ENCODE data around the gene CD101.

Gene CD101

GRCh38 chr1:117059678-117060440, 58.3 kb downstream of the CD101 start, which contains the start of gene TTF2:
TSS of gene TTF2 (plus strand) at chr1:117060326. CDS start at chr1:117060347, 21 bp downstream.
- peak; percentile 99 for DNase-seq

- DNase-seq, result no peak
Measured at GRCh38 chr1:117060441-117061317, 59.1 kb downstream of the CD101 start.

DNA sequence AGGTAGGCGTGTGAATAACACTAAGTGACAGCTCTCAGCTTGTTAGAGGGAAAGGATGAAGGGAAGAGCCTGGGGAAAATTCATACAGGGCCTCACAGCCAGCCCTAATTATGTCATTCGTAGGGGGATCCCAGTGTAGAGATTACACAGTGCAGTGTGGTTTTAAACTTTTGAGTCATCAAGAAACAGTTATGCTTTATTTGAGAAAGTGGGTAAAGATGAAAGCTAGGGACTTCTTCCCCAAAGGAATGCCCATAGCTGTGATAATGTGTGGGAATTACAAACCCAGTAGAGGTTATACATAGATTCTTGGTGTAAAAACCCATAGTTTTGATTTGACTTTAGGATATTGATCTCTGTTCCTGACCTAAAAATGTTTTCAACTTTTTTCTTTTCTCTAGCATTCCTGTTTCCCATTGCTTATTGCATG, 60.4 kb downstream of the CD101 start:
- DNase-seq, result no peak

DNA sequence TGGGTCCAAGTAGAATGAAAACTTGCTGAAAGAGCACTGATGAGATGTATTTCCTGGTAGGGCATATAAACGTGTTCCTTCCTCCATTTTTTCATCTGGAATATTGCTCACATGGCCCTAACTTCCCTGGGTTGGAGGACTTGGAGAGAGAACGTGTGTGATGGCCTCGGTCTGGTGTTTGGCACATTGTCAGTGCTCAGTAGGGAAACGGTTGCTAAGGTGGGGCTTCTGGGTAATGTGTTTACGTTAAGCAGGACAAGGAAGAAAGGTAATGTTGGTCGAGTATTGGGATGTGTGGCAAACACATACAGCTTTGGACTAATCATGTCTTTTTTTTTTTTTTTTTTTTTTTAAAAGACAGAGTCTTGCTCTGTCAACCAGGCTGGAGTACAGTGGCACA, 64.8 kb downstream of the CD101 start:
- DNase-seq, result no peak

DNA sequence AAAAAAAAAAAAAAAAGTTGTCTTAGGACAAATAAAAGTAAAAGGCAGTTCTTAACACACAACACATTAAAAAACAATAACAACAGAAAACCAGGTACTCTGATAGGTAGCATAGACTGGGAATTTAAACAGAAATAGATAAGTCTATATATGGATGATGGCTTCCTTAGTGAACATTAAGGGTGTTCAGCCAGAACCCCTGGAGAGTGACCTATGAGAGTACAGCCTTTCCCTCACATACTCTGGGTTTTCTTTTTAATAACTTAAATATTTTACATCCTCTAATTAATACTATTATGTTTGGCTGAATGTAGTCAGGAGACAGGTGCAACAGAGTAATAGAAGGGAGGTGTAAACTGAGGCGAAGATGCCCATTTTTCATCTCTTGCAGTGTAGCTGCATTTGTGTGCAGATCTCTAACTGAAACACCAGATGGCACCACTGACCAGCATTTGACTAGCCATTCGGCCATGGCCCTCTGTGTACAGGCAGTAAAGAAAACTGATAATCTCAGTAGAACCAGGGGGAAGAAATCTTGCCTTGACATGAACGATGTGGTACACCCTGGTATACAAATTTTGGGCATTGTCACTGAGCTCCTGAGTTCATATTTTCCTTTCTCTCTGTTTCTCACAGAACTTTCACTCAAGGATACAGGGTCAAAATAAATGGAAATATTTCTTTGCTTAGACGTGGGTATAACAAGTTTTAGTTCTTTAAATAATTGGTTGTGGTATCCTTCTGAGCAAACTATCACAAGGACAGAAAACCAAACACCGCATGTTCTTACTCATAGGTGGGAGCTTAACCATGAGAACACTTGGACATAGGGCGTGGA, 66.2 kb downstream of the CD101 start:
- DNase-seq, result peak; percentile 32

DNA sequence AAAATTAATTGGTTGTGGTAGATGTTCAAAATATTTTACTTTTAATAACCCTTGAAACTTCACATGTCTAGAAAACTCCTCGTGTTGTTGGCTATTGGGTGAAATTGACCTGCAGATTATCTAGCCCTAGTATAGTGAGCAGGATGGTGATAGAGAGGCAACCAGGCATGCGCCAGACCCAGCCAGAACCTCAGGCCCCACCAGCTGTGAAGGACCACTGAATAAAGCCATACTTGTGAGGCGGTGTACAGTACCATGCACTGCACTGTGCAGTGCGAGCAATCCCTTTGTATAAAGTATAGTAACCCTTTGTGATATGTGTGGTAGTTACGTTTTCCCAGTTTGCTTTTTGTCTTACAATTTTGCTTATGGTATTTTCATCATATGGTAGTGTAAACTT, 67.0 kb downstream of the CD101 start:
- DNase-seq, result no peak

DNA sequence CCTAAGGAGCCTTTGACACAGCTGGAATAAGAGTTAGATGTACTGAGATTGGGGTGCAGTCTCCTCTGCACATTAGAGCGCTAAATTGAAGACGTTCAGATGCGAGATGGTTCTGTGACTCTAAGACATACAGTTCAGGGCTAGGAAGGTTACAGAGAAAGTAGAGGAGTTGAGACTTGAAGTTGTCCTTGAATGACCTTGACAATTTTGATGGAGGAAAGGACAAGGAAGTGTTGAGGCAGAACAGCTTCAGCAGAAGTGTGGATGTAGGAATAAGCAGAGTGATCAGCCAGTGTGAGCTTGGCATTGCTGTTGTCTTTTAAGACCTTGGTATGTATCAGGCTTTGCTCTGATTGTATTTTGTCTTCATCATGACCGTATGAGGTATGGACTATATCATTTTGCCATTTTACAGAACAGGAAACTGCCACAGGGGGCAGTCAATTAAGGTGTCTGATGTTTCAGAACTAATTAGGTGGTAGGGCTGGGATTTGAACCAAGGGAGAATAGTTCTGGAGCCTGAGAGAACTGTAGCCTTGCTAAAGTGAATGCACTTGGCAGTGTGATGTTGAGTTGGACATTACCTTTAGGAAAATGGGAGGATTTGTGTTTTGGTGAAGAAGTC, 67.8 kb downstream of the CD101 start:
- DNase-seq, result no peak

GRCh38 chr1:117070124-117070523, 68.6 kb downstream of the CD101 start:
- DNase-seq, result no peak

- DNase-seq, result no peak
Measured at GRCh38 chr1:117076648-117077047, 75.1 kb downstream of the CD101 start.

GRCh38 chr1:117077267-117077666, 75.7 kb downstream of the CD101 start:
- DNase-seq, result no peak

DNA sequence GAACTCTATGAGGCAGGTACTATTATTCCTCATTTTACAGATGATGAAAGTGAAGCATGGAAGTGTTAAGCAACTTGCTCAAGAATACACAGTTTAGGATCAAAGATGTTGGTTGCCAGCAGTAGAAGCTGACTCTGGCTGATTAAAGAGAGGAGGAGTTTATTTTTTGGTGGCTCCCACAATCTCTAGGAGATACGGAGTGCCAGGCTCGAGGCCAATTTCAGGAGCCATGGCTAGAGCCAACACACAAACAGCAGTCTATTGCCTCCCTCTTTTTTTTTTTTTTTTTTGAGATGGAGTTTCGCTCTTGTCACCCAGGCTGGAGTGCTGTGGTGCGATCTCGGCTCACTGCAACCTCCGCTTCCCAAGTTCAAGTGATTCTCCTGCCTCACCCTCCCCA, 78.2 kb downstream of the CD101 start:
- DNase-seq, result no peak

DNA sequence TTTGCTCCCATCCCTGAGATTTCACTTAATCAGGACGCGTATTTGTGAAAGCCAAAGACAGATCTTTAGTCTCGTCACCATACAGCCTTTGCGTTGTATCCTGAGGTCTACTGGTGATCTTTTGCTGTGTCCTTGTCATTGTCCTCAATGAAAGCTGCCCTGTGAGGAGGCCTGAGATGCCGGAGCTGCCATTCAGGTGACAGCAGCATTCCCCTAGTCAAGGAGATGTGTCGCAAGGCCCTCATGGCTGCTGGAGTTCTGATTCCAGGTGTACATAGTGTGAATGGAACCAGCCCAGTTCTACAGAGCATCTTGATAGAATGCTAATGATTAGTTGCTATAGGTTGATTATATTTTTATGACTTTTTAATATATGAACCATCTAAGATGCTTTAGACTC, 82.7 kb downstream of the CD101 start:
- no peak for DNase-seq

All from NCI-H2171 (cell line).